Tibial artery (tissue), 4 donors: ENCODE results near the gene PCDHGA7.
"Not testable (repeated sequence)": the region's sequence is repeated elsewhere in the genome, so short reads cannot be mapped to it uniquely, and the experiment has no call there.

Experiments
- DNase-seq, 2 donors: peaks; one replicate each; pipeline ENCODE4 v3.0.0-alpha.2; 2019
- H3K27ac ChIP-seq, 2 donors: fragments of 200-600 bp; sonication (generic) in 1 of 2; 1 replicate in 1 of 2; 2 replicates in 1 of 2; pipeline ENCODE4 v1.5.1; 2018 to 2019; ENCODE audit warnings: mild to moderate bottlenecking in 1 of 2
- H3K27me3 ChIP-seq, 2 donors: fragments of 200-600 bp; sonication (generic) in 1 of 2; one replicate each; pipeline versions ENCODE4 v1.5.1 to v1.6.0; 2016 to 2019
- H3K36me3 ChIP-seq, 3 donors: fragments of 200-600 bp; sonication (generic) in 2 of 3; one replicate each; pipeline ENCODE4 v1.5.1; 2016 to 2019; ENCODE audit warnings: mild to moderate bottlenecking in 2 of 3
- H3K4me1 ChIP-seq, 4 donors: fragments of 200-600 bp; sonication (generic) in 2 of 4; 1 replicate in 3 of 4; 2 replicates in 1 of 4; pipeline ENCODE4 v1.5.1; 2016 to 2019
- H3K4me3 ChIP-seq, 2 donors: fragments of 200-600 bp; sonication (generic) in 1 of 2; 1 replicate in 1 of 2; 2 replicates in 1 of 2; pipeline ENCODE4 v1.5.1; 2018 to 2019; ENCODE audit warnings: mild to moderate bottlenecking in 2 of 2
- H3K9me3 ChIP-seq, 3 donors: fragments of 200-600 bp; sonication (generic) in 1 of 3; one replicate each; pipeline ENCODE4 v1.5.1; 2016 to 2019
- intact Hi-C: fragments of 100-400 bp; cut with DNase I; formaldehyde crosslinking; loops from one replicate; pipeline ENCODE4 v1.15.0; 2023; ENCODE audit warnings: low total_unique reads
- TF ChIP-seq, protein P1 (sequence below), 2 experiments: fragments of 200-600 bp in 1 of 2; fragments of 450-650 bp in 1 of 2; IDR thresholded peaks; one replicate each; pipeline ENCODE4 v1.5.1; 2017 to 2019; ENCODE audit warnings: antibody characterized with exemption in 2 of 2, mild to moderate bottlenecking in 1 of 2, moderate library complexity in 1 of 2

PCDHGA7 gene

DNA sequence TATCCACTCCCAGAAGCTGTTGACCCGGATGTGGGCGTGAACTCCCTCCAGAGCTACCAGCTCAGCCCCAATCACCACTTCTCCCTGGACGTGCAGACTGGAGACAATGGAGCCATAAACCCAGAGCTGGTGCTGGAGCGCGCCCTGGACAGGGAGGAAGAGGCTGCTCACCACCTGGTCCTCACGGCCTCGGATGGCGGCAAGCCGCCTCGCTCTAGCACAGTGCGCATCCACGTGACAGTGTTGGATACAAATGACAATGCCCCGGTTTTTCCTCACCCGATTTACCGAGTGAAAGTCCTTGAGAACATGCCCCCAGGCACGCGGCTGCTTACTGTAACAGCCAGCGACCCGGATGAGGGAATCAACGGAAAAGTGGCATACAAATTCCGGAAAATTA lies 10.7 kb downstream of the PCDHGA7 start:
- no peaks in the 10 kb centered on the region for H3K27me3 ChIP-seq
- no peak overlapping the region for H3K27ac ChIP-seq
- H3K4me1 ChIP-seq = no peaks in the 10 kb centered on the region
- TF ChIP-seq, protein P1, sequence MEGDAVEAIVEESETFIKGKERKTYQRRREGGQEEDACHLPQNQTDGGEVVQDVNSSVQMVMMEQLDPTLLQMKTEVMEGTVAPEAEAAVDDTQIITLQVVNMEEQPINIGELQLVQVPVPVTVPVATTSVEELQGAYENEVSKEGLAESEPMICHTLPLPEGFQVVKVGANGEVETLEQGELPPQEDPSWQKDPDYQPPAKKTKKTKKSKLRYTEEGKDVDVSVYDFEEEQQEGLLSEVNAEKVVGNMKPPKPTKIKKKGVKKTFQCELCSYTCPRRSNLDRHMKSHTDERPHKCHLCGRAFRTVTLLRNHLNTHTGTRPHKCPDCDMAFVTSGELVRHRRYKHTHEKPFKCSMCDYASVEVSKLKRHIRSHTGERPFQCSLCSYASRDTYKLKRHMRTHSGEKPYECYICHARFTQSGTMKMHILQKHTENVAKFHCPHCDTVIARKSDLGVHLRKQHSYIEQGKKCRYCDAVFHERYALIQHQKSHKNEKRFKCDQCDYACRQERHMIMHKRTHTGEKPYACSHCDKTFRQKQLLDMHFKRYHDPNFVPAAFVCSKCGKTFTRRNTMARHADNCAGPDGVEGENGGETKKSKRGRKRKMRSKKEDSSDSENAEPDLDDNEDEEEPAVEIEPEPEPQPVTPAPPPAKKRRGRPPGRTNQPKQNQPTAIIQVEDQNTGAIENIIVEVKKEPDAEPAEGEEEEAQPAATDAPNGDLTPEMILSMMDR (IDR thresholded peaks at IDR 0.05) = no peak
- no peak for DNase-seq
- intact Hi-C loops = no loop called here
- H3K4me3 ChIP-seq = no peak overlapping the region
- H3K9me3 ChIP-seq = peaks cover 37 to 98% (median 84%) of the 10 kb centered on the region in 3 donors
- H3K36me3 ChIP-seq = peaks cover 4 to 63% (median 45%) of the 10 kb centered on the region in 3 donors

DNA sequence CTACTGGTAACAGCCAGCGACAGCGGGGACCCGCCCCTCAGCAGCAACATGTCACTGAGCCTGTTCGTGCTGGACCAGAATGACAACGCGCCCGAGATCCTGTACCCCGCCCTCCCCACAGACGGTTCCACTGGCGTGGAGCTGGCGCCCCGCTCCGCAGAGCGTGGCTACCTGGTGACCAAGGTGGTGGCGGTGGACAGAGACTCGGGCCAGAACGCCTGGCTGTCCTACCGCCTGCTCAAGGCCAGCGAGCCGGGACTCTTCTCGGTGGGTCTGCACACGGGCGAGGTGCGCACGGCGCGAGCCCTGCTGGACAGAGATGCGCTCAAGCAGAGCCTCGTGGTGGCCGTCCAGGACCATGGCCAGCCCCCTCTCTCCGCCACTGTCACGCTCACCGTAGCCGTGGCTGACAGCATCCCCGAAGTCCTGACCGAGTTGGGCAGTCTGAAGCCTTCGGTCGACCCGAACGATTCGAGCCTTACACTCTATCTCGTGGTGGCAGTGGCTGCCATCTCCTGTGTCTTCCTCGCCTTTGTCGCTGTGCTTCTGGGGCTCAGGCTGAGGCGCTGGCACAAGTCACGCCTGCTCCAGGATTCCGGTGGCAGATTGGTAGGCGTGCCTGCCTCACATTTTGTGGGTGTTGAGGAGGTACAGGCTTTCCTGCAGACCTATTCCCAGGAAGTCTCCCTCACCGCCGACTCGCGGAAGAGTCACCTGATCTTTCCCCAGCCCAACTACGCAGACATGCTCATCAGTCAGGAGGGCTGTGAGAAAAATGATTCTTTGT lies 12.1 kb downstream of the PCDHGA7 start:
- H3K4me3 ChIP-seq, DNase-seq, H3K4me1 ChIP-seq, H3K27ac ChIP-seq, intact Hi-C loops, H3K27me3 ChIP-seq: not testable (repeated sequence)
- Histone ChIP-seq H3K36me3 (peaks cover 4 to 64% (median 45%) of the 10 kb centered on the region in 3 donors), H3K9me3 (peaks cover 49 to 98% (median 83%) of the 10 kb centered on the region in 3 donors)

DNA sequence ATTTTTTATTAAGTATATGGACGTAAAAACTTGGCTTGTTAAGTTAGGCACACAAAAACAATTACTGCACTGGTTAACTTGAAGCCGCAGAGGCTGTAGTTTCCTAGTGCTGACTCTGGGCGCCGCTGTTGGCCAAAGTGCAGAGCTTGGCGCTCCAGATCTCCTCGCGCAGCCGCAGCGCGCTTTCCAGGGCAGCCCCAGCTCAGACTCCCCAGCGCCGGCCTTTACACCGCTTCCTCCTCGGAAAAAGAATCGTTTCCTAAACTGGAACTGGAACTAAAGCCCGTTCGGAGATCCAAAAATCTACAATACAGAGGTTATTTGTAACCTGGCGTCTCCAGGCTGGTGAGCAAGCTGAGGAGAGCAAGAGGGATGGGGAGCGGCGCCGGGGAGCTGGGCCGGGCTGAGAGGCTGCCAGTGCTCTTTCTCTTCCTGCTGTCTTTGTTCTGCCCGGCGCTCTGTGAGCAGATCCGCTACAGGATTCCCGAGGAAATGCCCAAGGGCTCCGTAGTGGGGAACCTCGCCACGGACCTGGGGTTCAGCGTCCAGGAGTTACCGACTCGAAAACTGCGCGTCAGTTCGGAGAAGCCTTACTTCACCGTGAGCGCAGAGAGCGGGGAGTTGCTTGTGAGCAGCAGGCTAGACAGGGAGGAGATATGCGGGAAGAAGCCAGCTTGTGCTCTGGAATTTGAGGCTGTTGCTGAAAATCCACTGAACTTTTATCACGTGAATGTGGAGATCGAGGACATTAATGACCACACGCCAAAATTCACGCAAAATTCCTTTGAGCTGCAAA lies 15.4 kb downstream of the PCDHGA7 start, which contains the start of gene PCDHGB5:
PCDHGB5 (plus strand) TSS at position 192 of the 796 bp plus-strand sequence; CDS start at position 373, 181 bp downstream.
- intact Hi-C loops, DNase-seq: not testable (repeated sequence)
- H3K4me3 ChIP-seq = peak within 1 kb of the TSS; percentile 31 to 38

DNA sequence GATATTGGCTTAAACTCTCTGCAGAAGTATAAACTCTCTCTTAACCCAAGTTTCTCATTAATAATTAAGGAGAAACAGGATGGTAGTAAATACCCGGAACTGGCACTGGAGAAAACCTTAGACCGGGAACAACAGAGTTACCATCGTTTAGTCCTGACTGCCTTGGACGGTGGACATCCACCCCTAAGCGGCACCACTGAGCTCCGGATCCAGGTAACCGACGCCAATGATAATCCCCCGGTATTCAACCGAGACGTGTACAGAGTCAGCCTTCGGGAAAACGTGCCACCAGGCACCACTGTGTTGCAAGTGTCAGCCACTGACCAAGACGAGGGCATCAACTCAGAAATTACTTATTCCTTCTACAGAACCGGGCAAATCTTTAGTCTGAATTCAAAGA lies 16.1 kb downstream of the PCDHGA7 start:
- Histone ChIP-seq H3K4me3 (no peak overlapping the region), H3K27ac (no peak overlapping the region), H3K4me1 (no peaks in the 10 kb centered on the region), H3K27me3 (no peaks in the 10 kb centered on the region), H3K9me3 (peaks cover 48 to 98% (median 89%) of the 10 kb centered on the region in 3 donors), H3K36me3 (peaks cover 5 to 53% (median 31%) of the 10 kb centered on the region in 3 donors)
- TF ChIP-seq, protein P1 (IDR thresholded peaks at IDR 0.05) = no peak
- no peak for DNase-seq
- intact Hi-C loops = no loop called here

More for the DNA sequence above, 15.4 kb downstream of the PCDHGA7 start, which contains the start of gene PCDHGB5:
- H3K27me3 ChIP-seq, H3K4me1 ChIP-seq, H3K27ac ChIP-seq: not testable (repeated sequence)
- Histone ChIP-seq H3K36me3 (peaks cover 3 to 50% (median 31%) of the 10 kb centered on the region in 3 donors), H3K9me3 (peaks cover 52 to 98% (median 89%) of the 10 kb centered on the region in 3 donors)
- TF ChIP-seq, protein P1 (IDR thresholded peaks at IDR 0.05) = peak in 1 of 2 experiments; percentile 44

DNA sequence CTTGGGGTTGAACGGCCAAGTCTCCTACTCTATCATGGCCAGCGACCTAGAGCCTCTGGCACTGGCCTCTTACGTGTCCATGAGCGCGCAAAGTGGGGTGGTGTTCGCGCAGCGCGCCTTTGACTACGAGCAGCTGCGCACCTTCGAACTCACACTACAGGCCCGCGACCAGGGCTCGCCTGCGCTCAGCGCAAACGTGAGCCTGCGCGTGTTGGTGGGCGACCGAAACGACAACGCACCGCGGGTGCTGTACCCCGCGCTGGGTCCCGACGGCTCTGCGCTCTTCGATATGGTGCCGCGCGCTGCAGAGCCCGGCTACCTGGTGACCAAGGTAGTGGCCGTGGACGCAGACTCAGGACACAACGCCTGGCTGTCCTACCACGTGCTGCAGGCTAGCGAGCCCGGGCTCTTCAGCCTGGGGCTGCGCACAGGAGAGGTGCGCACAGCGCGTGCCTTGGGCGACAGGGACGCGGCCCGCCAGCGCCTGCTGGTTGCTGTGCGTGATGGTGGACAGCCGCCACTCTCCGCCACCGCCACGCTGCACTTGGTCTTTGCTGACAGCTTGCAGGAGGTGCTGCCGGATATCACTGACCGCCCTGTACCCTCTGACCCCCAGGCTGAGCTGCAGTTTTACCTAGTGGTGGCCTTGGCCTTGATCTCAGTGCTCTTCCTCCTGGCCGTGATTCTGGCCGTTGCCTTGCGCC lies 17.2 kb downstream of the PCDHGA7 start:
- peaks cover 6 to 54% (median 37%) of the 10 kb centered on the region in 3 donors for H3K36me3 ChIP-seq
- DNase-seq = peak in 1 of 2 donors; percentile 43
- no peaks in the 10 kb centered on the region for H3K27me3 ChIP-seq
- TF ChIP-seq, protein P1 (IDR thresholded peaks at IDR 0.05) = no peak
- no peaks in the 10 kb centered on the region for H3K4me1 ChIP-seq
- no peak overlapping the region for H3K27ac ChIP-seq
- peaks cover 40 to 98% (median 89%) of the 10 kb centered on the region in 3 donors for H3K9me3 ChIP-seq
- intact Hi-C loops = no loop called here
- H3K4me3 ChIP-seq = no peak overlapping the region
